Prostate gland (tissue), 2 donors: Measurements from ENCODE around the gene HBS1L.

ENCODE experiments used
- CTCF ChIP-seq, 4 experiments: fragments of 200-600 bp in 2 of 4; fragments of 450-650 bp in 2 of 4; sonication (generic) in 2 of 4; IDR thresholded peaks; 1 replicate in 3 of 4; 2 replicates in 1 of 4; pipeline ENCODE4 v1.5.1; 2016 to 2019; ENCODE audit warnings: antibody characterized with exemption in 4 of 4, mild to moderate bottlenecking in 2 of 4, moderate library complexity in 2 of 4
- POLR2A ChIP-seq: fragments of 450-650 bp; IDR thresholded peaks from one replicate; pipeline ENCODE4 v1.6.1; 2016; ENCODE audit warnings: antibody characterized with exemption, mild to moderate bottlenecking
- POLR2AphosphoS5 ChIP-seq: sonication (generic); formaldehyde crosslinking; IDR thresholded peaks from one replicate; pipeline ENCODE4 v1.6.1; 2017; ENCODE audit warnings: antibody characterized with exemption

DNA sequence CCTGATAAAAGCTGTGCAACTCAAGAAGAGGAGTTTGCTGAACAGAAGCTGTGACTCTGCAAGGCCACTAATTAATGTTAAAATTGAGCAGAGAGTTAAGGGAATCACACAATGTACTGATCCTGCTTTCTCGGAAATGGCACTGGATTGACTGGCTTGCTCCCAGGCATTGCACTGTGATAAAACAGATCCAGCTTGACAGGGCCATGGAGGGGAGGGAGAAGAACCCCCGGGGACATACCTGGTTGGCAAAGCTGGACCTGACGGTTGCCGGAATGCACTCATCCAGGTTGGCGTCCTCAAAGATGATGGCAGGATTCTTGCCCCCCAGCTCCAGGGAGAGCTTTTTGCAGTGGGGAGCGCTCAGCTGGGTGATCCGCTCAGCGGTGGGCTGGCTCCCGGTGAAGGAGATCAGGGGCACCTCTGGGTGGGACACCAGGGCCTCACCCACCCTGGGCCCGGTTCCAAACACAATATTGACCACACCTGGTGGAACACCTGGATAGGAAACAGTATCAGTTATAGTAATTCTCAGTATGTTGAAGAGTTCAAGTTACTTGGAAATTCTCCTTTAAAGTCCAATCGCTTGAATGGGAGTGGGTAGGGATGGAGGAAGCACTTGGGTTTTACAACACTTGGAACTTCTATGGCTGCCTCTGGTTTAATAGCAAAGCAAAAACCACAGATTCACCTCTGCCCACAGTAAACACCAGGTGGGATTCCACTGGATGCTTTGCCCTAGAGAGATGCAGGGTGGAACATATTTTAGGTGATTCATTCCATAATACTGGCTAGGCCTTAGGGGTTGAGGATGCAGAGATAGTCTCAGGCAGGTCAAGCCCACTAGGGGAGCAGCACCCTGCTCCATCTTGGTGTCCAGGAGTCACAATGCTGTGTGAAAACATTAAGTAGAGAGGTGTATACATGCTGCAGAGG is 121.8 kb downstream of the HBS1L start:
- TF ChIP-seq CTCF (IDR thresholded peaks at IDR 0.05) (no peak), POLR2A (no peak), POLR2AphosphoS5 (no peak)
